A549 (cell line): ENCODE data around the gene DISC1. TPM values are rescaled to one million over a fixed set of nuclear protein-coding genes. Genes with fewer than 3 reads are reported as not detected.
A peak's percentile ranks its signal among the peaks of the same experiment; 100 is the strongest.
"Not testable (repeated sequence)": the region's sequence is repeated elsewhere in the genome, so short reads cannot be mapped to it uniquely, and the experiment has no call there.

Experiments
- ATAC-seq, 2 experiments: fragments of 200-7000 bp in 1 of 2; fragments of >200 bp in 1 of 2; cut with Nextera tagmentation in 1 of 2; cut with Tn5 transposase in 1 of 2; 3 replicates each; pipeline versions ENCODE4 v1.8.0 to v1.9.1; 2018 to 2020; ENCODE audit warnings: mild to moderate bottlenecking in 1 of 2, moderate library complexity in 1 of 2
- CTCF ChIA-PET: fragments of 300-600 bp; sonication (Branson Sonifier 250); formaldehyde crosslinking; extraction: SDS; loops from one replicate; lab custom pipeline; 2021; ENCODE audit warnings: antibody characterized with exemption, inconsistent platforms; lab: Yijun Ruan, JAX
- POLR2A ChIA-PET: fragments of 350-600 bp; formaldehyde crosslinking; extraction: SDS; loops from one replicate; lab custom pipeline; 2021; ENCODE audit warnings: antibody characterized with exemption, inconsistent platforms; lab: Yijun Ruan, JAX
- DNase-seq, 2 experiments: peaks; one replicate each; pipeline versions ENCODE4 v3.0.0 to v3.0.0-alpha.2; 2011 to 2016; ENCODE audit warnings: low read depth in 1 of 2, low spot score in 1 of 2
- FAIRE-seq: peaks from 2 replicates; lab custom pipeline; 2011; peaks lifted over from hg19 to GRCh38; lab: Jason Lieb, UNC
- H3K27ac ChIP-seq, 2 experiments: fragments of >200 bp; sonication (Bioruptor Twin); formaldehyde crosslinking; 3 replicates each; pipeline ENCODE4 v1.5.1; 2016 to 2017
- H3K4me1 ChIP-seq: fragments of >200 bp; sonication (Bioruptor Twin); formaldehyde crosslinking; 3 replicates; pipeline ENCODE4 v1.6.1; 2016
- H3K4me2 ChIP-seq: fragments of >200 bp; sonication (Bioruptor Twin); formaldehyde crosslinking; 3 replicates; pipeline ENCODE4 v1.6.1; 2016
- H3K4me3 ChIP-seq: fragments of >200 bp; sonication (Bioruptor Twin); formaldehyde crosslinking; 3 replicates; pipeline ENCODE4 v1.5.1; 2016
- H3K9me3 ChIP-seq: fragments of >200 bp; sonication (Bioruptor Twin); formaldehyde crosslinking; 3 replicates; pipeline ENCODE4 v1.6.1; 2016
- BHLHE40 ChIP-seq: IDR thresholded peaks from 2 replicates; pipeline ENCODE4 v1.6.1; 2012; ENCODE audit warnings: low read depth, low read length, inconsistent platforms
- CBX2 ChIP-seq: fragments of 200-600 bp; sonication (generic); IDR thresholded peaks from 2 replicates; pipeline ENCODE4 v1.6.1; 2016; ENCODE audit warnings: low read depth, mild to moderate bottlenecking, borderline replicate concordance
- EHF ChIP-seq: fragments of 250-450 bp; sonication (Bioruptor Pico); IDR thresholded peaks from 2 replicates; pipeline ENCODE4 v1.5.0; 2020; ENCODE audit warnings: mild to moderate bottlenecking
- EP300 ChIP-seq, 2 experiments: fragments of >200 bp; sonication (Bioruptor Twin); formaldehyde crosslinking; IDR thresholded peaks; 2 replicates in 1 of 2; 3 replicates in 1 of 2; pipeline ENCODE4 v1.6.1; 2016 to 2017
- FOSL2 ChIP-seq, 2 experiments: fragments of 450-650 bp in 1 of 2; fragments of >200 bp in 1 of 2; sonication (Bioruptor Twin) in 1 of 2; formaldehyde crosslinking; IDR thresholded peaks; 2 replicates each; pipeline versions ENCODE4 v1.5.0 to v1.6.1; 2016 to 2020; ENCODE audit warnings: mild to moderate bottlenecking in 1 of 2, moderate library complexity in 1 of 2
- FOXS1 ChIP-seq: fragments of 250-450 bp; sonication (Bioruptor Pico); IDR thresholded peaks from 2 replicates; pipeline ENCODE4 v1.5.0; 2020; ENCODE audit warnings: mild to moderate bottlenecking, moderate library complexity
- HEYL ChIP-seq: fragments of 250-450 bp; sonication (Bioruptor Pico); IDR thresholded peaks from 2 replicates; pipeline ENCODE4 v1.8.0; 2021; ENCODE audit warnings: mild to moderate bottlenecking, moderate library complexity
- HOXA7 ChIP-seq: fragments of 250-450 bp; sonication (Bioruptor Pico); IDR thresholded peaks from 2 replicates; pipeline ENCODE4 v1.5.0; 2020; ENCODE audit warnings: mild to moderate bottlenecking, moderate library complexity
- HOXB5 ChIP-seq: fragments of 250-450 bp; sonication (Bioruptor Pico); IDR thresholded peaks from 2 replicates; pipeline ENCODE4 v1.5.0; 2020; ENCODE audit warnings: mild to moderate bottlenecking, moderate library complexity
- MYC ChIP-seq: IDR thresholded peaks from 2 replicates; pipeline ENCODE4 v1.6.1; 2012; ENCODE audit warnings: mild to moderate bottlenecking, inconsistent platforms, low read length, improper control_type of control experiment, borderline replicate concordance
- POLR2A ChIP-seq: IDR thresholded peaks from 2 replicates; pipeline ENCODE4 v1.6.1; 2012; ENCODE audit warnings: mild to moderate bottlenecking, low read length
- RAD21 ChIP-seq, 2 experiments: fragments of >200 bp in 1 of 2; sonication (Bioruptor Twin) in 1 of 2; formaldehyde crosslinking in 1 of 2; IDR thresholded peaks in 1 of 2; conservative IDR thresholded peaks in 1 of 2; 2 replicates in 1 of 2; 3 replicates in 1 of 2; pipeline ENCODE4 v1.6.1; 2012 to 2018; ENCODE audit warnings: inconsistent platforms in 1 of 2
- SREBF2 ChIP-seq: fragments of 450-650 bp; IDR thresholded peaks from 2 replicates; pipeline ENCODE4 v1.6.1; 2014; ENCODE audit warnings: mild to moderate bottlenecking, moderate library complexity
- ZC3H11A ChIP-seq: fragments of 450-650 bp; IDR thresholded peaks from 2 replicates; pipeline ENCODE4 v1.6.1; 2014; ENCODE audit warnings: antibody characterized with exemption, mild to moderate bottlenecking
- ZFP36 ChIP-seq: fragments of 450-650 bp; IDR thresholded peaks from 2 replicates; pipeline ENCODE4 v1.6.1; 2014; ENCODE audit warnings: borderline replicate concordance; ENCODE audit not compliant: partially characterized antibody
- ZNF302 ChIP-seq: fragments of 250-450 bp; sonication (Bioruptor Pico); IDR thresholded peaks from 2 replicates; pipeline ENCODE4 v1.9.0; 2021; ENCODE audit warnings: inconsistent platforms, mild to moderate bottlenecking, moderate library complexity
- whole genome bisulfite sequencing: methylation state at CpG from one replicate; pipeline ENCODE4 v1.1.6; 2017; ENCODE audit errors: missing lambda C conversion rate; 5-methylcytosine and 5-hydroxymethylcytosine counted together
- polyA plus RNA-seq, 4 experiments: library from polyadenylated mRNA; depleted of rRNA in 3 of 4; stranded (reverse); fragments of >200 nt; fragmentation: RNase III in 1 of 4; extraction: RNeasy Plus Mini Kit Qiagen cat#74134 plus additional on column Dnase treatment in 1 of 4; gene quantifications; 2 replicates in 3 of 4; 3 replicates in 1 of 4; pipeline ENCODE4 v1.2.3, GENCODE V29; 2011 to 2017
- TF ChIP-seq, protein P1 (sequence below): fragments of 200-600 bp; sonication (generic); IDR thresholded peaks from 2 replicates; pipeline ENCODE4 v1.6.1; 2016; ENCODE audit warnings: antibody characterized with exemption, mild to moderate bottlenecking, moderate library complexity
- TF ChIP-seq, protein P2 (sequence below): fragments of 250-450 bp; sonication (Bioruptor Pico); IDR thresholded peaks from 2 replicates; pipeline ENCODE4 v1.5.0; 2021; ENCODE audit warnings: mild to moderate bottlenecking, moderate library complexity, borderline replicate concordance
- TF ChIP-seq, protein P3 (sequence below): IDR thresholded peaks from 2 replicates; pipeline ENCODE4 v1.6.1; 2012

Gene DISC1
- polyA plus RNA-seq, 2 of the 4 experiments (the other 2 are of a cell fraction) = 0.39 to 0.74 TPM

DNA sequence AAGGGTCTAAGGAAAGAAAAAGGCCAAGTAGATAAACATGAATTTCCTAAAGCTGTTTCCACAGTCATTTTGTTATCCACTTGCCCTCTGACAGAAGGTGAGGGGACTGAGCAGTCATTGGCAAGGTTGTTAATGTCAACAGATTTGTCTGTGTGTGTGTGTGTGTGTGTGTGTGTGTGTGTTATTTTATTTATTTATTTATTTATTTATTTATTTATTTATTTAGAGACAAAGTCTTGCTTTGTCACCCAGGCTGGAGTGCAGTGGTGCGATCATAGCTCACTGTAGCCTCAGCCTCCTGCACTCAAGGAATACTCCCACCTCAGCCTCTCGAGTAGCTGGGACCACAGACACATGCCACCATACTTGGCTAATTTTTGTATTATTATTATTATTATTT lies 158.5 kb downstream of the DISC1 start:
- TF ChIP-seq ZC3H11A = peak; percentile 81
- DNase-seq, H3K27ac ChIP-seq, H3K4me3 ChIP-seq, H3K4me2 ChIP-seq, H3K9me3 ChIP-seq, ATAC-seq, POLR2A ChIA-PET, FAIRE-seq: not testable (repeated sequence)
- peaks cover 11% of the 10 kb centered on the region for H3K4me1 ChIP-seq
- CTCF ChIA-PET = interaction anchor here (1.0 to 1.7 kb wide), 6 partner anchors 8 to 843 kb away, joined by 3 to 5 read pairs (median 4); no protein-coding TSS in a partner anchor
- WGBS = 69% methylated on average over 2 of the region's 2 CpGs

DNA sequence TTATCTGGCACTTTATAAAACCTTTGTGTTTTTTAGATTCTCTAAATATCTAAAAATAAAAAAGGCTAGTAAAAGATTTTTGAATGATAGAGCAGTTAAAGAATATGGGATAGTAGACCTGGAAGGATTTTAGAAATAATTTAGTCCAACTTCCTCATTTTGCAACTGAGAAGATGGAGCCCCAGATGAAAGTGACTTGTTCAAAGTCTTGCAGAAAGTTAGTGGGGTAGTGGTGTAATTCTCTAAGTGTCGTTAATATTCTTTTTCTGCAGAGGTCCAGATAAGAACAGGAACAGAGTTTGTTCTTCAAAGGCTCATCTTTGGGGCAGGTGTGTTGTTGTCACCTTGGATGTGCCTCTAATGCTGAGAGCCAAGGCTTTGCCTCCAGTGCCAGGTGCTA lies 159.5 kb downstream of the DISC1 start:
- no peaks in the 10 kb centered on the region for H3K9me3 ChIP-seq
- no peak overlapping the region for H3K27ac ChIP-seq
- CTCF ChIA-PET = interaction anchor here (1.0 to 1.3 kb wide), 2 partner anchors 29 to 842 kb away, joined by 3 read pairs; no protein-coding TSS in a partner anchor
- ATAC-seq (no peak), FAIRE-seq (no peak), DNase-seq (no peak)
- POLR2A ChIA-PET = no interaction called here
- H3K4me3 ChIP-seq = no peak overlapping the region
- 65% methylated on average over 1 of the region's 1 CpG for WGBS
- TF ChIP-seq BHLHE40 (no peak), MYC (no peak), ZNF302 (no peak), FOXS1 (no peak), HOXA7 (CRISPR knock-in tag) (no peak), HOXB5 (CRISPR knock-in tag) (no peak), POLR2A (no peak), FOSL2 (IDR thresholded peaks at IDR 0.05) (no peak), FOSL2 (CRISPR knock-in tag; IDR thresholded peaks at IDR 0.05) (no peak)
- TF ChIP-seq, protein P1, sequence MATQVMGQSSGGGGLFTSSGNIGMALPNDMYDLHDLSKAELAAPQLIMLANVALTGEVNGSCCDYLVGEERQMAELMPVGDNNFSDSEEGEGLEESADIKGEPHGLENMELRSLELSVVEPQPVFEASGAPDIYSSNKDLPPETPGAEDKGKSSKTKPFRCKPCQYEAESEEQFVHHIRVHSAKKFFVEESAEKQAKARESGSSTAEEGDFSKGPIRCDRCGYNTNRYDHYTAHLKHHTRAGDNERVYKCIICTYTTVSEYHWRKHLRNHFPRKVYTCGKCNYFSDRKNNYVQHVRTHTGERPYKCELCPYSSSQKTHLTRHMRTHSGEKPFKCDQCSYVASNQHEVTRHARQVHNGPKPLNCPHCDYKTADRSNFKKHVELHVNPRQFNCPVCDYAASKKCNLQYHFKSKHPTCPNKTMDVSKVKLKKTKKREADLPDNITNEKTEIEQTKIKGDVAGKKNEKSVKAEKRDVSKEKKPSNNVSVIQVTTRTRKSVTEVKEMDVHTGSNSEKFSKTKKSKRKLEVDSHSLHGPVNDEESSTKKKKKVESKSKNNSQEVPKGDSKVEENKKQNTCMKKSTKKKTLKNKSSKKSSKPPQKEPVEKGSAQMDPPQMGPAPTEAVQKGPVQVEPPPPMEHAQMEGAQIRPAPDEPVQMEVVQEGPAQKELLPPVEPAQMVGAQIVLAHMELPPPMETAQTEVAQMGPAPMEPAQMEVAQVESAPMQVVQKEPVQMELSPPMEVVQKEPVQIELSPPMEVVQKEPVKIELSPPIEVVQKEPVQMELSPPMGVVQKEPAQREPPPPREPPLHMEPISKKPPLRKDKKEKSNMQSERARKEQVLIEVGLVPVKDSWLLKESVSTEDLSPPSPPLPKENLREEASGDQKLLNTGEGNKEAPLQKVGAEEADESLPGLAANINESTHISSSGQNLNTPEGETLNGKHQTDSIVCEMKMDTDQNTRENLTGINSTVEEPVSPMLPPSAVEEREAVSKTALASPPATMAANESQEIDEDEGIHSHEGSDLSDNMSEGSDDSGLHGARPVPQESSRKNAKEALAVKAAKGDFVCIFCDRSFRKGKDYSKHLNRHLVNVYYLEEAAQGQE = no peak
- TF ChIP-seq, protein P2, sequence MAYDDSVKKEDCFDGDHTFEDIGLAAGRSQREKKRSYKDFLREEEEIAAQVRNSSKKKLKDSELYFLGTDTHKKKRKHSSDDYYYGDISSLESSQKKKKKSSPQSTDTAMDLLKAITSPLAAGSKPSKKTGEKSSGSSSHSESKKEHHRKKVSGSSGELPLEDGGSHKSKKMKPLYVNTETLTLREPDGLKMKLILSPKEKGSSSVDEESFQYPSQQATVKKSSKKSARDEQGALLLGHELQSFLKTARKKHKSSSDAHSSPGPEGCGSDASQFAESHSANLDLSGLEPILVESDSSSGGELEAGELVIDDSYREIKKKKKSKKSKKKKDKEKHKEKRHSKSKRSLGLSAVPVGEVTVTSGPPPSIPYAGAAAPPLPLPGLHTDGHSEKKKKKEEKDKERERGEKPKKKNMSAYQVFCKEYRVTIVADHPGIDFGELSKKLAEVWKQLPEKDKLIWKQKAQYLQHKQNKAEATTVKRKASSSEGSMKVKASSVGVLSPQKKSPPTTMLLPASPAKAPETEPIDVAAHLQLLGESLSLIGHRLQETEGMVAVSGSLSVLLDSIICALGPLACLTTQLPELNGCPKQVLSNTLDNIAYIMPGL (CRISPR knock-in tag) = no peak
- peaks cover 11% of the 10 kb centered on the region for H3K4me1 ChIP-seq
- no peak overlapping the region for H3K4me2 ChIP-seq

DNA sequence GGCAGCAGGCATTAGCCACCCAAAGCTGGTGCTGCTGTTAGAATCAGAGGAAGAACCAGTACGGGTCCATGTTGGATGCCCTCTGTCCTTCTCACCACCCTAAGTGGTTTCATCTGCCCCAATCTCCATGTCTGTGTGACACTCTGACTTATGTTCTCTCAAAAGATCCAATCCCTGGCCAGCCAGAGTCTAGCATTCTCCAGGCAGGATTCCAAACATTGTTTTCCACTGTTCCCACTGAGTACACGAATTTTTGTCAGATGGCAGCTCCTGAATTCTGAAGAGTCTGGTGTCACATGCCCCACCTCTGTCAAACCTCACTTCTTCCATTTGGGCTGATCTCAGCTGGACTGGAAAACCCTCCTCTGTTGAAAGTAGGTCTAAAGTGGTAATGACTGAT lies 166.0 kb downstream of the DISC1 start:
- ATAC-seq (no peak), DNase-seq (no peak), FAIRE-seq (no peak)
- H3K27ac ChIP-seq = no peak overlapping the region
- ChIA-PET POLR2A (no interaction called here), CTCF (interaction anchor here (1.1 to 1.4 kb wide), 2 partner anchors 8 to 15 kb away, joined by 3 read pairs; no protein-coding TSS in a partner anchor)
- no peak overlapping the region for H3K4me2 ChIP-seq
- no peaks in the 10 kb centered on the region for H3K9me3 ChIP-seq
- no peak overlapping the region for H3K4me3 ChIP-seq
- H3K4me1 ChIP-seq = no peaks in the 10 kb centered on the region
- TF ChIP-seq, protein P3, sequence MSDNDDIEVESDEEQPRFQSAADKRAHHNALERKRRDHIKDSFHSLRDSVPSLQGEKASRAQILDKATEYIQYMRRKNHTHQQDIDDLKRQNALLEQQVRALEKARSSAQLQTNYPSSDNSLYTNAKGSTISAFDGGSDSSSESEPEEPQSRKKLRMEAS = no peak
- TF ChIP-seq EHF (CRISPR knock-in tag) (no peak), ZFP36 (no peak), CBX2 (no peak), FOXS1 (no peak), HEYL (CRISPR knock-in tag) (no peak), RAD21 (conservative IDR thresholded peaks at IDR 0.05 in 1 of 2, IDR thresholded peaks at IDR 0.05 in 1 of 2) (no peak), SREBF2 (no peak), EP300 (IDR thresholded peaks at IDR 0.05) (no peak), MYC (no peak)
- WGBS = 49% methylated on average over 2 of the region's 2 CpGs
